HG03378 (cell line): Measurements from ENCODE around the gene TRIM10.
"Not testable (repeated sequence)": the region's sequence is repeated elsewhere in the genome, so short reads cannot be mapped to it uniquely, and the experiment has no call there.

Experiments
- ATAC-seq: cut with Tn5 transposase; IDR thresholded peaks from one replicate; pipeline ENCODE4 v1.9.1; 2021; ENCODE audit warnings: mild to moderate bottlenecking, moderate library complexity; ENCODE audit not compliant: unreplicated experiment

TRIM10 gene

GRCh38 chr6:30172681-30173080 is 11.7 kb upstream of the TRIM10 start:
- no peak for ATAC-seq

GRCh38 chr6:30171677-30172471 is 10.9 kb upstream of the TRIM10 start:
- ATAC-seq: no peak

- ATAC-seq: no peak
These were observed 8.9 kb upstream of the TRIM10 start for GRCh38 chr6:30169658-30170614.

GRCh38 chr6:30168741-30169140 is 7.7 kb upstream of the TRIM10 start:
- no peak for ATAC-seq

GRCh38 chr6:30167101-30167500 is 6.1 kb upstream of the TRIM10 start:
- ATAC-seq: no peak

GRCh38 chr6:30165238-30165637 is 4.2 kb upstream of the TRIM10 start:
- ATAC-seq: not testable (repeated sequence)

- no peak for ATAC-seq
These were observed 3.7 kb upstream of the TRIM10 start for GRCh38 chr6:30164714-30165113.

- no peak for ATAC-seq
These were observed 3.1 kb upstream of the TRIM10 start for GRCh38 chr6:30163918-30164654.

- ATAC-seq: no peak
These were observed 2.3 kb upstream of the TRIM10 start, which contains the start of gene TRIM15 for GRCh38 chr6:30163090-30163917. TRIM15 (plus strand) TSS chr6:30163546; CDS start chr6:30163685, 139 bp downstream.

GRCh38 chr6:30162265-30163089 is 1.5 kb upstream of the TRIM10 start:
- no peak for ATAC-seq

GRCh38 chr6:30160008-30160784 is 815 bp downstream of the TRIM10 start:
- ATAC-seq: no peak

- ATAC-seq: no peak
These were observed 2.5 kb downstream of the TRIM10 start for GRCh38 chr6:30158475-30159040.

GRCh38 chr6:30157999-30158398 is 3.0 kb downstream of the TRIM10 start:
- no peak for ATAC-seq

GRCh38 chr6:30157581-30157980 is 3.4 kb downstream of the TRIM10 start:
- ATAC-seq: no peak

- ATAC-seq: no peak
These were observed 4.2 kb downstream of the TRIM10 start for GRCh38 chr6:30156774-30157173.

- ATAC-seq: no peak
These were observed 4.8 kb downstream of the TRIM10 start for GRCh38 chr6:30156262-30156599.

- ATAC-seq: no peak
These were observed 5.3 kb downstream of the TRIM10 start for GRCh38 chr6:30155520-30156261.
